Activated naive CD8-positive, alpha-beta T cell treated with anti-CD3 and anti-CD28 coated beads, Interleukin-2, amount 50 U/mL, for 16 hours (primary cell): ENCODE measurements around the gene CNOT2.

ENCODE experiments used
- DNase-seq: peaks from one replicate; pipeline ENCODE4 v3.0.0-alpha.2; 2020; ENCODE audit warnings: low read depth, low spot score

Gene CNOT2

GRCh38 chr12:70251226-70251625 is 8.0 kb downstream of the CNOT2 start:
- DNase-seq = no peak

GRCh38 chr12:70251661-70252060 is 8.4 kb downstream of the CNOT2 start:
- no peak for DNase-seq

GRCh38 chr12:70252832-70253231 is 9.6 kb downstream of the CNOT2 start:
- DNase-seq = no peak

- no peak for DNase-seq
These were observed 11.0 kb downstream of the CNOT2 start for GRCh38 chr12:70254225-70254624.

GRCh38 chr12:70254846-70255245 is 11.6 kb downstream of the CNOT2 start:
- no peak for DNase-seq

- DNase-seq = no peak
These were observed 12.1 kb downstream of the CNOT2 start for GRCh38 chr12:70255311-70255710.

- no peak for DNase-seq
These were observed 15.6 kb downstream of the CNOT2 start for GRCh38 chr12:70258605-70259403.

- no peak for DNase-seq
These were observed 17.4 kb downstream of the CNOT2 start for GRCh38 chr12:70260646-70261045.

- DNase-seq = no peak
These were observed 21.0 kb downstream of the CNOT2 start for GRCh38 chr12:70264067-70264867.

- no peak for DNase-seq
These were observed 21.9 kb downstream of the CNOT2 start for GRCh38 chr12:70265132-70265531.

GRCh38 chr12:70267550-70267949 is 24.3 kb downstream of the CNOT2 start:
- no peak for DNase-seq

- no peak for DNase-seq
These were observed 25.7 kb downstream of the CNOT2 start for GRCh38 chr12:70268972-70269371.

- no peak for DNase-seq
These were observed 26.9 kb downstream of the CNOT2 start for GRCh38 chr12:70270108-70270507.

- no peak for DNase-seq
These were observed 27.8 kb downstream of the CNOT2 start for GRCh38 chr12:70271025-70271424.

GRCh38 chr12:70272510-70272909 is 29.3 kb downstream of the CNOT2 start:
- no peak for DNase-seq

- DNase-seq = no peak
These were observed 31.8 kb downstream of the CNOT2 start for GRCh38 chr12:70275045-70275444.

GRCh38 chr12:70277973-70278372 is 34.7 kb downstream of the CNOT2 start:
- DNase-seq = no peak

GRCh38 chr12:70278945-70279344 is 35.7 kb downstream of the CNOT2 start:
- DNase-seq = no peak

GRCh38 chr12:70283232-70283631 is 40.0 kb downstream of the CNOT2 start:
- no peak for DNase-seq

- no peak for DNase-seq
These were observed 45.6 kb downstream of the CNOT2 start for GRCh38 chr12:70288817-70289216.

GRCh38 chr12:70290116-70290515 is 46.9 kb downstream of the CNOT2 start:
- DNase-seq = no peak

GRCh38 chr12:70292017-70292776 is 49.0 kb downstream of the CNOT2 start:
- DNase-seq = no peak
